ENCODE measurements around the gene LRCH3. TPM values are rescaled to one million over a fixed set of nuclear protein-coding genes. Genes with fewer than 3 reads are reported as not detected.

The LRCH3 gene
- total RNA-seq, 4 donors from 2014 or later: 19.2 to 69.3 (median 28.3) TPM

GRCh38 chr3:197829397-197830045 lies 38.5 kb downstream of the LRCH3 start:
- no peaks in the 10 kb centered on the region for H3K27me3 ChIP-seq
- 93% methylated on average over 3 of the region's 3 CpGs for WGBS
- DNase-seq (ENCODE audit: low spot score in 2 of 2): no peak
- no peaks in the 10 kb centered on the region for H3K4me1 ChIP-seq
- peaks cover 71% of the 10 kb centered on the region for H3K36me3 ChIP-seq
- no peaks in the 10 kb centered on the region for H3K9me3 ChIP-seq
- H3K27ac ChIP-seq: no peak overlapping the region
- no peak overlapping the region for H3K4me3 ChIP-seq
- no peak for TF ChIP-seq POLR2AphosphoS5 (IDR thresholded peaks at IDR 0.05)
- TF ChIP-seq EP300 (IDR thresholded peaks at IDR 0.05): no peak
- no peak for TF ChIP-seq CTCF (IDR thresholded peaks at IDR 0.05)
- TF ChIP-seq POLR2A (IDR thresholded peaks at IDR 0.05): no peak

- DNase-seq (ENCODE audit: low spot score in 2 of 2): no peak
- H3K36me3 ChIP-seq: peaks cover 71% of the 10 kb centered on the region
- TF ChIP-seq POLR2AphosphoS5 (IDR thresholded peaks at IDR 0.05): no peak
- no peak for TF ChIP-seq POLR2A (IDR thresholded peaks at IDR 0.05)
- no peak for TF ChIP-seq EP300 (IDR thresholded peaks at IDR 0.05)
- no peak for TF ChIP-seq CTCF (IDR thresholded peaks at IDR 0.05)
- H3K9me3 ChIP-seq: no peaks in the 10 kb centered on the region
- H3K4me1 ChIP-seq: no peaks in the 10 kb centered on the region
- H3K27me3 ChIP-seq: no peaks in the 10 kb centered on the region
- no peak overlapping the region for H3K27ac ChIP-seq
- 78% methylated on average over 6 of the region's 6 CpGs for WGBS
- no peak overlapping the region for H3K4me3 ChIP-seq
Measured at GRCh38 chr3:197830308-197830966, 39.4 kb downstream of the LRCH3 start.

GRCh38 chr3:197830967-197831313 lies 39.9 kb downstream of the LRCH3 start:
- no peak overlapping the region for H3K27ac ChIP-seq
- no peaks in the 10 kb centered on the region for H3K9me3 ChIP-seq
- 95% methylated on average over 8 of the region's 8 CpGs for WGBS
- no peak for TF ChIP-seq POLR2A (IDR thresholded peaks at IDR 0.05)
- no peak for TF ChIP-seq POLR2AphosphoS5 (IDR thresholded peaks at IDR 0.05)
- TF ChIP-seq EP300 (IDR thresholded peaks at IDR 0.05): no peak
- no peak for TF ChIP-seq CTCF (IDR thresholded peaks at IDR 0.05)
- H3K4me1 ChIP-seq: no peaks in the 10 kb centered on the region
- H3K27me3 ChIP-seq: no peaks in the 10 kb centered on the region
- H3K36me3 ChIP-seq: peaks cover 73% of the 10 kb centered on the region
- no peak overlapping the region for H3K4me3 ChIP-seq
- DNase-seq (ENCODE audit: low spot score in 2 of 2): no peak

- Histone ChIP-seq H3K36me3 (peaks cover 63% of the 10 kb centered on the region), H3K27ac (no peak overlapping the region), H3K4me3 (no peak overlapping the region), H3K4me1 (no peaks in the 10 kb centered on the region), H3K9me3 (no peaks in the 10 kb centered on the region), H3K27me3 (no peaks in the 10 kb centered on the region)
- no peak for DNase-seq (ENCODE audit: low spot score in 2 of 2)
- TF ChIP-seq EP300 (IDR thresholded peaks at IDR 0.05) (no peak), POLR2A (IDR thresholded peaks at IDR 0.05) (no peak), POLR2AphosphoS5 (IDR thresholded peaks at IDR 0.05) (no peak), CTCF (IDR thresholded peaks at IDR 0.05) (no peak)
- WGBS: 90% methylated on average over 8 of the region's 8 CpGs
Measured at GRCh38 chr3:197833930-197834715, 43.1 kb downstream of the LRCH3 start.

- H3K4me3 ChIP-seq: no peak overlapping the region
- no peaks in the 10 kb centered on the region for H3K4me1 ChIP-seq
- H3K9me3 ChIP-seq: no peaks in the 10 kb centered on the region
- no peak overlapping the region for H3K27ac ChIP-seq
- no peak for DNase-seq (ENCODE audit: low spot score in 2 of 2)
- TF ChIP-seq POLR2AphosphoS5 (IDR thresholded peaks at IDR 0.05) (no peak), EP300 (IDR thresholded peaks at IDR 0.05) (no peak), POLR2A (IDR thresholded peaks at IDR 0.05) (no peak), CTCF (IDR thresholded peaks at IDR 0.05) (no peak)
- peaks cover 64% of the 10 kb centered on the region for H3K36me3 ChIP-seq
- 81% methylated on average over 5 of the region's 5 CpGs for WGBS
- H3K27me3 ChIP-seq: no peaks in the 10 kb centered on the region
Measured at GRCh38 chr3:197835509-197835908, 44.5 kb downstream of the LRCH3 start.
